ENCODE results near the gene DCC.

DCC gene

DNA sequence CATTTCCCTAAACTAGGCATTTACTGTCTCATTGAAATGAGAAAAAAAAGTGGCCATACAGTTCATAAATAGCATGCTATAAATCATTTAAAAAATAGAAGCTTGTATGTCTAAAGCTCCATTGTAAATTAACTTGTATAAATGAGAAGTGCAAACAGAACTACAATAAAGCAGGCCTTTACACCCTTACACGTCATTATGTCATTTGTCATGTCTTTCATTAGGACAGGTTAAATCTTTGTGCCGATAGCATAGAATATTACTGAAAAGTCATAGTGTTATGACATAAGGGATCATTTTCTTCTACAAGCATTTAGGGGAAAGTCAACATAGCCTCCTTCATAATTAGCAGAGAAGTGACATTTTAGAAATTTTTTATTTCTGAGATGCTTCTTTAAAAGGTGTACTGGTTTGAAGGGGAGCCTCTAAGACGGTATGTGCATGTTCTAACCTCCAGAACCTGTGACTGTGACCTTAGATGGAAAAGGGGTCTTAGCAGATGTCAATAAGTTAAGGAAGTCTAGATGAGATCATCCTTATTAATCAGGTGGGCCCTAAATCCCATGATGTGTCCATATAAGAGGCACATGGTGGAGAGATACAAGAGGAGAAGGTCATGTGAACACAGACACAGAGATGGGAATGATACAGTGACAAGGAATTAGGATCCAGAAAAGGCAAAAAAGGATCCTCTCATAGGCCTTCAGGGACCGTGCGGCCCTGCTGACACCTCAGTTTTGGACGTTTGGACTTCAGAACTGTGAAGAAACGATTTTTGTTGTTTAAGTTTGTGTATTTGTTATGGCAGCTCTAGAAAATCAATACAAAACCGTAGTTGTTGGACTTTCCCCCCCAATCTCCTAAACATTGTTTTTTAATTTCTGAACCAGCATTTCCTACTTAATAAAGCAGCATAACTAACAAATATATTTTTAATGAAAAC lies 1020.8 kb downstream of the DCC start:
- no peaks in the 10 kb centered on the region for H3K4me1 ChIP-seq
- no peak for TF ChIP-seq CTCF (IDR thresholded peaks at IDR 0.05; ENCODE audit: low read depth, low read length)
- no peaks in the 10 kb centered on the region for H3K27me3 ChIP-seq
- H3K36me3 ChIP-seq, result no peaks in the 10 kb centered on the region
- DNase-seq, result no peak
- H3K4me3 ChIP-seq (ENCODE audit: low read depth, low read length), result no peak overlapping the region
- H3K9me3 ChIP-seq, result no peaks in the 10 kb centered on the region

GRCh38 chr18:53375621-53376020 lies 1035.6 kb downstream of the DCC start:
- H3K9me3 ChIP-seq, result no peaks in the 10 kb centered on the region
- no peaks in the 10 kb centered on the region for H3K36me3 ChIP-seq
- no peaks in the 10 kb centered on the region for H3K4me1 ChIP-seq
- DNase-seq, result no peak
- H3K27me3 ChIP-seq, result no peaks in the 10 kb centered on the region
- TF ChIP-seq CTCF (IDR thresholded peaks at IDR 0.05; ENCODE audit: low read depth, low read length), result no peak
- no peak overlapping the region for H3K4me3 ChIP-seq (ENCODE audit: low read depth, low read length)

GRCh38 chr18:53380063-53380639 lies 1040.2 kb downstream of the DCC start:
- peak; percentile 10 for DNase-seq
- H3K27me3 ChIP-seq, result no peaks in the 10 kb centered on the region
- no peaks in the 10 kb centered on the region; the same call in 1 of the 2 replicates for H3K4me1 ChIP-seq

DNA sequence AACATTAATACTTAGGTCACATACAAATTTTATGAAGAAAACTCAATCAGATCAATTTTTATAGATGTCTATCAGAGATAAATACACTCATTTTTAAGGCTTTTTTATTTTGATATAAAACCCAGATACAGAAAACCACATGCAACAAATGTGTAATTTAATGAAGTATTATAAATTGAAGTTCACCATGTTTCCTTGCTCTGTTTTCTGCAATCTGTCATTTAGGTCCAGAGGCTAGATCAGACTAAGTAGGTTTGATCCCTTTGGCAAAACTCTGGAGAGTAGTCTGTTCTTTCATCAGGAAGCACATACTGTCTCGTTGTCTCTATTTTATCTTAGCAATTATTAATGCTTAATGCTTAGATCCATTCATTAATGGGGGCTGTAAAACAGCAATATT lies 1042.9 kb downstream of the DCC start:
- Histone ChIP-seq H3K27me3 (no peaks in the 10 kb centered on the region), H3K36me3 (no peaks in the 10 kb centered on the region), H3K9me3 (no peaks in the 10 kb centered on the region), H3K4me1 (no peaks in the 10 kb centered on the region; the same call in 1 of the 2 replicates), H3K4me3 (ENCODE audit: low read depth, low read length) (no peak overlapping the region)
- DNase-seq, result peak; percentile 3
- no peak for TF ChIP-seq CTCF (IDR thresholded peaks at IDR 0.05; ENCODE audit: low read depth, low read length)

More at GRCh38 chr18:53380063-53380639, 1040.2 kb downstream of the DCC start:
- TF ChIP-seq CTCF (IDR thresholded peaks at IDR 0.05; ENCODE audit: low read depth, low read length), result peak; percentile 49
- Histone ChIP-seq H3K9me3 (no peaks in the 10 kb centered on the region), H3K36me3 (no peaks in the 10 kb centered on the region), H3K4me3 (ENCODE audit: low read depth, low read length) (no peak overlapping the region)

DNA sequence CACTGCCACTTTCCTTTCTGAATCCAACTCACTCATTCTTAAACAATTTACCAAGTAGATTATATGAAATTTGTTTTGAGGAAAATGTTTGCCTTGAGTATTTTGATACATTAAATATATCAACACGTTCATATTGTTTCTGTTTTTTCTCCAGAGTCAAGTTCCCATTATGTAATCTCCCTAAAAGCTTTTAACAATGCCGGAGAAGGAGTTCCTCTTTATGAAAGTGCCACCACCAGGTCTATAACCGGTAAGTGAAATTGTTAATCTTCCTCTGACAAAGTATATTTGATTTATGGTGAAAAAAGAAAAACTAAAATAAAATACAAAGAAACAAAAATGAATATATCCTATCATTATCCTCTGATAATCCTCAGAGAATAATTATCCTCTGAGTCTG lies 1045.9 kb downstream of the DCC start:
- no peaks in the 10 kb centered on the region for H3K27me3 ChIP-seq
- no peak overlapping the region for H3K4me3 ChIP-seq (ENCODE audit: low read depth, low read length)
- no peaks in the 10 kb centered on the region for H3K9me3 ChIP-seq
- no peaks in the 10 kb centered on the region; the same call in 1 of the 2 replicates for H3K4me1 ChIP-seq
- DNase-seq, result no peak
- no peak for TF ChIP-seq CTCF (IDR thresholded peaks at IDR 0.05; ENCODE audit: low read depth, low read length)
- H3K36me3 ChIP-seq, result no peaks in the 10 kb centered on the region

GRCh38 chr18:53387581-53387980 lies 1047.6 kb downstream of the DCC start:
- no peak for TF ChIP-seq CTCF (IDR thresholded peaks at IDR 0.05; ENCODE audit: low read depth, low read length)
- no peak overlapping the region for H3K4me3 ChIP-seq (ENCODE audit: low read depth, low read length)
- H3K36me3 ChIP-seq, result no peaks in the 10 kb centered on the region
- H3K9me3 ChIP-seq, result no peaks in the 10 kb centered on the region
- H3K4me1 ChIP-seq, result no peaks in the 10 kb centered on the region; the same call in 1 of the 2 replicates
- H3K27me3 ChIP-seq, result no peaks in the 10 kb centered on the region
- no peak for DNase-seq

Measured in BE2C (cell line).